Measurements from ENCODE around the gene GLCCI1. TPM values are rescaled to one million over a fixed set of nuclear protein-coding genes. Genes with fewer than 3 reads are reported as not detected.

Gene GLCCI1
- total and polyA plus RNA-seq, 11 donors, result 1.5 to 10.8 (median 6.3) TPM

GRCh38 chr7:7988706-7989105, 20.1 kb downstream of the GLCCI1 start:
- DNase-seq, result no peak
- intact Hi-C loops (cut with DNase I), result no loop called here
- Histone ChIP-seq H3K9me3 (peaks cover 0 to 30% (median 15%) of the 10 kb centered on the region in 12 donors), H3K27ac (peak overlapping the region in 1 of 12 donors; percentile 59), H3K27me3 (no peaks in the 10 kb centered on the region), H3K4me1 (peaks cover 0 to 32% (median 7%) of the 10 kb centered on the region in 12 donors), H3K4me3 (no peak overlapping the region), H3K36me3 (no peaks in the 10 kb centered on the region)
- no peak for ATAC-seq
- no peak for TF ChIP-seq CTCF (IDR thresholded peaks at IDR 0.05)
- no peak for TF ChIP-seq POLR2A (IDR thresholded peaks at IDR 0.05)

GRCh38 chr7:7989133-7989532, 20.5 kb downstream of the GLCCI1 start:
- peak overlapping the region in 2 of 12 donors; percentile 23 to 28 for H3K4me3 ChIP-seq
- H3K9me3 ChIP-seq, result peaks cover 0 to 35% (median 15%) of the 10 kb centered on the region in 12 donors
- peak in 2 of 4 donors; percentile 77 to 81 for ATAC-seq

GRCh38 chr7:7989616-7990440, 21.2 kb downstream of the GLCCI1 start:
- peak overlapping the region in 4 of 12 donors; percentile 8 to 28 (median 20) for H3K4me3 ChIP-seq
- H3K36me3 ChIP-seq, result no peaks in the 10 kb centered on the region
- H3K27ac ChIP-seq, result peak overlapping the region in 8 of 12 donors; percentile 3 to 59 (median 36)
- 67 to 87% (median 82%) methylated on average over 5 of the region's 5 CpGs for WGBS, 4 donors
- peaks cover 0 to 35% (median 15%) of the 10 kb centered on the region in 12 donors for H3K9me3 ChIP-seq
- TF ChIP-seq CTCF (IDR thresholded peaks at IDR 0.05), result no peak
- TF ChIP-seq POLR2A (IDR thresholded peaks at IDR 0.05), result no peak
- DNase-seq, result no peak
- peaks cover 0 to 25% (median 7%) of the 10 kb centered on the region in 12 donors for H3K4me1 ChIP-seq
- intact Hi-C loops (cut with DNase I), result no loop called here
- no peaks in the 10 kb centered on the region for H3K27me3 ChIP-seq
- peak in 1 of 4 donors; percentile 31 for ATAC-seq

More at GRCh38 chr7:7989133-7989532, 20.5 kb downstream of the GLCCI1 start:
- Histone ChIP-seq H3K36me3 (no peaks in the 10 kb centered on the region), H3K27ac (peak overlapping the region in 6 of 12 donors; percentile 10 to 59 (median 40)), H3K4me1 (peaks cover 0 to 31% (median 7%) of the 10 kb centered on the region in 12 donors), H3K27me3 (no peaks in the 10 kb centered on the region)
- 86 to 100% (median 96%) methylated on average over 1 of the region's 1 CpG for WGBS, 4 donors
- no peak for DNase-seq
- TF ChIP-seq CTCF (IDR thresholded peaks at IDR 0.05), result no peak
- TF ChIP-seq POLR2A (IDR thresholded peaks at IDR 0.05), result no peak
- intact Hi-C loops (cut with DNase I), result no loop called here

- 87 to 98% (median 88%) methylated on average over 2 of the region's 2 CpGs for WGBS, 4 donors
- no peaks in the 10 kb centered on the region for H3K27me3 ChIP-seq
- no peak overlapping the region for H3K4me3 ChIP-seq
- intact Hi-C loops (cut with DNase I), result no loop called here
- DNase-seq, result no peak
- TF ChIP-seq POLR2A (IDR thresholded peaks at IDR 0.05) (no peak), CTCF (IDR thresholded peaks at IDR 0.05) (no peak)
- peaks cover 0 to 39% (median 15%) of the 10 kb centered on the region in 12 donors for H3K9me3 ChIP-seq
- H3K27ac ChIP-seq, result peak overlapping the region in 3 of 12 donors; percentile 36 to 59 (median 36)
- H3K36me3 ChIP-seq, result no peaks in the 10 kb centered on the region
- H3K4me1 ChIP-seq, result peaks cover 0 to 19% (median 7%) of the 10 kb centered on the region in 12 donors
- ATAC-seq, result no peak
Measured at GRCh38 chr7:7990441-7990761, 21.8 kb downstream of the GLCCI1 start.
